ENCODE data around the gene CIAO3. TPM values are rescaled to one million over a fixed set of nuclear protein-coding genes. Genes with fewer than 3 reads are reported as not detected.
"Not testable (repeated sequence)": the region's sequence is repeated elsewhere in the genome, so short reads cannot be mapped to it uniquely, and the experiment has no call there.

The CIAO3 gene
- total RNA-seq, 2 donors from 2014 or later, result 25.4 to 26.4 TPM

GRCh38 chr16:743794-744500 lies 3.1 kb upstream of the CIAO3 start:
- ATAC-seq (no peak), DNase-seq (no peak)
- Histone ChIP-seq H3K27me3 (no peaks in the 10 kb centered on the region), H3K27ac (no peak overlapping the region), H3K9me3 (no peaks in the 10 kb centered on the region), H3K36me3 (replicated peaks in 1 of 2; ENCODE audit: insufficient read depth in 1 of 2, low read depth in 2 of 2) (no peaks in the 10 kb centered on the region), H3K4me1 (peaks cover 21% of the 10 kb centered on the region), H3K4me3 (no peak overlapping the region)
- TF ChIP-seq CTCF (IDR thresholded peaks at IDR 0.05) (no peak), POLR2A (IDR thresholded peaks at IDR 0.05) (no peak)
- intact Hi-C loops (cut with DNase I), result no loop called here
- WGBS, 2 donors, result 63 to 72% methylated on average over 9 to 19 of the region's 21 CpGs

GRCh38 chr16:742894-743293 lies 2.1 kb upstream of the CIAO3 start:
- 74 to 78% methylated on average over 14 of the region's 14 CpGs for whole genome bisulfite sequencing, 2 donors
- H3K9me3 ChIP-seq; H3K27me3 ChIP-seq; intact Hi-C loops (cut with DNase I); DNase-seq; H3K4me3 ChIP-seq; H3K27ac ChIP-seq; ATAC-seq; H3K36me3 ChIP-seq (replicated peaks in 1 of 2; ENCODE audit: insufficient read depth in 1 of 2, low read depth in 2 of 2): not testable (repeated sequence)
- peaks cover 21% of the 10 kb centered on the region for H3K4me1 ChIP-seq

- Histone ChIP-seq H3K4me1 (peaks cover 21% of the 10 kb centered on the region), H3K4me3 (no peak overlapping the region), H3K27me3 (no peaks in the 10 kb centered on the region), H3K36me3 (replicated peaks in 1 of 2; ENCODE audit: insufficient read depth in 1 of 2, low read depth in 2 of 2) (no peaks in the 10 kb centered on the region), H3K27ac (no peak overlapping the region), H3K9me3 (no peaks in the 10 kb centered on the region)
- no peak for ATAC-seq
- TF ChIP-seq CTCF (IDR thresholded peaks at IDR 0.05) (no peak), POLR2A (IDR thresholded peaks at IDR 0.05) (no peak)
- no peak for DNase-seq
- intact Hi-C loops (cut with DNase I), result no loop called here
- 76 to 80% methylated on average over 13 to 15 of the region's 15 CpGs for WGBS, 2 donors
Observed at GRCh38 chr16:741986-742629, 1.3 kb upstream of the CIAO3 start.

- Histone ChIP-seq H3K36me3 (replicated peaks in 1 of 2; ENCODE audit: insufficient read depth in 1 of 2, low read depth in 2 of 2) (peaks cover 0 to 7% of the 10 kb centered on the region in 2 donors), H3K9me3 (no peaks in the 10 kb centered on the region), H3K4me1 (peaks cover 21% of the 10 kb centered on the region), H3K27ac (peak overlapping the region in 3 of 4 donors; percentile 72 to 86 (median 77)), H3K4me3 (peak overlapping the region; percentile 85), H3K27me3 (no peaks in the 10 kb centered on the region)
- WGBS, 2 donors, result 1% methylated on average over 22 of the region's 22 CpGs; no CpG with 5 or more reads in 1 of the 2 donors
- DNase-seq (no peak), ATAC-seq (peak; percentile 8)
- no peak for TF ChIP-seq POLR2A (IDR thresholded peaks at IDR 0.05)
- no peak for TF ChIP-seq CTCF (IDR thresholded peaks at IDR 0.05)
- intact Hi-C loops (cut with DNase I), result no loop called here
Observed at GRCh38 chr16:740459-740763, 386 bp downstream of the CIAO3 start.

- intact Hi-C loops (cut with DNase I), result no loop called here
- ATAC-seq, result no peak
- Histone ChIP-seq H3K4me1 (peaks cover 21% of the 10 kb centered on the region), H3K4me3 (peak overlapping the region; percentile 85), H3K36me3 (replicated peaks in 1 of 2; ENCODE audit: insufficient read depth in 1 of 2, low read depth in 2 of 2) (peaks cover 0 to 7% of the 10 kb centered on the region in 2 donors), H3K9me3 (no peaks in the 10 kb centered on the region), H3K27me3 (no peaks in the 10 kb centered on the region), H3K27ac (peak overlapping the region in 1 of 4 donors; percentile 72)
- 41 to 89% methylated on average over 8 to 38 of the region's 38 CpGs for WGBS, 2 donors
- TF ChIP-seq POLR2A (IDR thresholded peaks at IDR 0.05) (no peak), CTCF (IDR thresholded peaks at IDR 0.05) (no peak)
- no peak for DNase-seq
Observed at GRCh38 chr16:739560-740458, 988 bp downstream of the CIAO3 start.
